SK-N-SH (cell line): ENCODE results near the gene CRK. TPM values are rescaled to one million over a fixed set of nuclear protein-coding genes. Genes with fewer than 3 reads are reported as not detected.

Experiments used
- CHD2 ChIP-seq: fragments of 150-350 bp; IDR thresholded peaks from 2 replicates; pipeline ENCODE4 v1.6.1; 2018; ENCODE audit warnings: low read length; ENCODE audit not compliant: partially characterized antibody
- ELF1 ChIP-seq: IDR thresholded peaks from 2 replicates; pipeline ENCODE4 v1.4.0; 2012
- EP300 ChIP-seq, 2 experiments: IDR thresholded peaks; 2 replicates each; pipeline versions ENCODE4 v1.4.0 to v1.6.1; 2012; ENCODE audit warnings: borderline replicate concordance in 1 of 2, low read depth in 1 of 2, low read length in 1 of 2
- EZH2phosphoT487 ChIP-seq: fragments of 200-600 bp; sonication (generic); IDR thresholded peaks from 2 replicates; pipeline ENCODE4 v1.6.1; 2017; ENCODE audit warnings: low read depth, mixed run types, mild to moderate bottlenecking, antibody characterized with exemption, moderate library complexity, borderline replicate concordance
- FOSL2 ChIP-seq: IDR thresholded peaks from 2 replicates; pipeline ENCODE4 v1.4.0; 2012; ENCODE audit warnings: low read depth, mild to moderate bottlenecking, moderate library complexity, borderline replicate concordance
- FOXJ3 ChIP-seq: sonication (generic); formaldehyde crosslinking; IDR thresholded peaks from 2 replicates; pipeline ENCODE4 v1.5.1; 2020; ENCODE audit warnings: mild to moderate bottlenecking, missing genetic modification reagents
- GABPA ChIP-seq: IDR thresholded peaks from 2 replicates; pipeline ENCODE4 v1.4.0; 2012; ENCODE audit warnings: low read depth, mild to moderate bottlenecking
- GATA2 ChIP-seq: sonication (generic); formaldehyde crosslinking; IDR thresholded peaks from 2 replicates; pipeline ENCODE4 v1.5.0; 2020; ENCODE audit warnings: mild to moderate bottlenecking, missing genetic modification reagents
- JUND ChIP-seq: IDR thresholded peaks from 2 replicates; pipeline ENCODE4 v1.4.0; 2012
- MEF2A ChIP-seq: IDR thresholded peaks from 2 replicates; pipeline ENCODE4 v1.4.0; 2012; ENCODE audit warnings: low read depth, borderline replicate concordance
- NFIC ChIP-seq: IDR thresholded peaks from 2 replicates; pipeline ENCODE4 v1.4.0; 2012; ENCODE audit warnings: borderline replicate concordance
- NRF1 ChIP-seq: IDR thresholded peaks from 2 replicates; pipeline ENCODE4 v1.6.1; 2012; ENCODE audit warnings: low read depth, mild to moderate bottlenecking, low read length
- RCOR1 ChIP-seq: fragments of 150-350 bp; IDR thresholded peaks from 2 replicates; pipeline ENCODE4 v1.6.1; 2017; ENCODE audit warnings: antibody characterized with exemption, low read length
- RFX5 ChIP-seq: IDR thresholded peaks from 2 replicates; pipeline ENCODE4 v1.6.1; 2012; ENCODE audit warnings: mild to moderate bottlenecking, improper control_type of control experiment, low read length
- RXRA ChIP-seq: IDR thresholded peaks from 2 replicates; pipeline ENCODE4 v1.4.0; 2012; ENCODE audit warnings: low read depth, mild to moderate bottlenecking, borderline replicate concordance
- SMC3 ChIP-seq: IDR thresholded peaks from 2 replicates; pipeline ENCODE4 v1.6.1; 2012; ENCODE audit warnings: low read depth, low read length, improper control_type of control experiment
- TAF1 ChIP-seq: IDR thresholded peaks from 2 replicates; pipeline ENCODE4 v1.6.1; 2012; ENCODE audit warnings: low read depth, mild to moderate bottlenecking, low read length, moderate library complexity, borderline replicate concordance
- YY1 ChIP-seq: IDR thresholded peaks from 2 replicates; pipeline ENCODE4 v1.4.0; 2012; ENCODE audit warnings: low read depth, mild to moderate bottlenecking
- polyA plus RNA-seq, 3 experiments: library from polyadenylated mRNA; depleted of rRNA; stranded (reverse); fragments of >200 nt; gene quantifications; 2 replicates each; pipeline ENCODE4 v1.2.3, GENCODE V29; 2012
- TF ChIP-seq, protein P1 (sequence below): fragments of 150-350 bp; IDR thresholded peaks from 2 replicates; pipeline ENCODE4 v1.6.1; 2016; ENCODE audit warnings: mild to moderate bottlenecking, low read depth, low read length
- TF ChIP-seq, protein P2 (sequence below): IDR thresholded peaks from 2 replicates; pipeline ENCODE4; 2012
- TF ChIP-seq, protein P3 (sequence below): IDR thresholded peaks from 2 replicates; pipeline ENCODE4 v1.4.0; 2012; ENCODE audit warnings: low read depth
- TF ChIP-seq, protein P4 (sequence below): IDR thresholded peaks from 2 replicates; pipeline ENCODE4 v1.4.0; 2012; ENCODE audit warnings: low read depth, borderline replicate concordance
- TF ChIP-seq, protein P5 (sequence below): fragments of 150-350 bp; IDR thresholded peaks from 2 replicates; pipeline ENCODE4 v1.6.1; 2017; ENCODE audit warnings: antibody characterized with exemption, low read length, low read depth, borderline replicate concordance

Gene CRK
- polyA plus RNA-seq, 1 of the 3 experiments (the other 2 are of a cell fraction): 50.7 TPM

DNA sequence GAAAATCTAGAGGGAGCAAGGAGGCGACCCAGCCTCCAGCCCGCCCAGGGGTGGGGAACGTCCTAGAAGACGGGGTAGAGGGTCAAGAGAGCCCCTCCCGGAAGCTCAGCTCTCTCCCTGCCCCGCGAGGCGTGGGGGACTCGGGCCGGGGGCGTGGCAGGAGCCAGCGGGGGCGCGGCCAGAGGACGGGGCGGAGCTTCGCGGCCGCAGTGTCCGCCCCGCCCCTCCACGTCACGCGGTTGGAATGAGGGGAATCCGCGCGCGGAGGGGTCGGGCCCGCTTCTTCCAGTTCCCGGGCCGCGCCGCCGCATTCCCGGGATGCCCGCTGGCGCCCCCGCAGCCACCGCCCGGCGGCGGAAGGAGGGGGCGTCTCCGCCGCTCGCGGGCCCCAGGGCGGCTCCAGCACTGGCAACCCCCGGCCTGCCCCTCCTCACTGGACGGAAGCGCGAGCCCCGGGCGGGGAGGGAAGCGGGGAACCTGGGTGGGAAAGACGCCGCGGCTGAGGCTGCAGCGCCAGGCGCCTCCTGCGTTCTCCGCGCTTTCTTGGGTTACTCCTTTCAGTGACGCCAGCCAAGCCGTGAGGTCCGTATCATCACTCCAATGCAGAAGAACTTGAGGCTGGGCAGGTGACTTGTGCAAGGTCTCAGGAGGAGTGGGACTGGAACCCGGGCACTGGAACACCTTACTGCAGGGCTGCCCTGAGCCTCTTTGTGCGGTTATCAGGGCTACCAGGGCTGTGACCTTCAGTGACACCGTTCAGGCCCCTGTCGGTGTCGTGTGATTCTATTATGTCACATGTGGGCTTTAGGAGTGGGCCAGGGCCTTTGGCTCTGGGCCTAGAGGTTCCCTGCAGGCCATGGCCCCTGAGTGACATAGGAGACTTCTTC, 32.1 kb upstream of the CRK start (continued):
- TF ChIP-seq, protein P1, sequence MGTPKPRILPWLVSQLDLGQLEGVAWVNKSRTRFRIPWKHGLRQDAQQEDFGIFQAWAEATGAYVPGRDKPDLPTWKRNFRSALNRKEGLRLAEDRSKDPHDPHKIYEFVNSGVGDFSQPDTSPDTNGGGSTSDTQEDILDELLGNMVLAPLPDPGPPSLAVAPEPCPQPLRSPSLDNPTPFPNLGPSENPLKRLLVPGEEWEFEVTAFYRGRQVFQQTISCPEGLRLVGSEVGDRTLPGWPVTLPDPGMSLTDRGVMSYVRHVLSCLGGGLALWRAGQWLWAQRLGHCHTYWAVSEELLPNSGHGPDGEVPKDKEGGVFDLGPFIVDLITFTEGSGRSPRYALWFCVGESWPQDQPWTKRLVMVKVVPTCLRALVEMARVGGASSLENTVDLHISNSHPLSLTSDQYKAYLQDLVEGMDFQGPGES: no peak
- TF ChIP-seq, protein P2, sequence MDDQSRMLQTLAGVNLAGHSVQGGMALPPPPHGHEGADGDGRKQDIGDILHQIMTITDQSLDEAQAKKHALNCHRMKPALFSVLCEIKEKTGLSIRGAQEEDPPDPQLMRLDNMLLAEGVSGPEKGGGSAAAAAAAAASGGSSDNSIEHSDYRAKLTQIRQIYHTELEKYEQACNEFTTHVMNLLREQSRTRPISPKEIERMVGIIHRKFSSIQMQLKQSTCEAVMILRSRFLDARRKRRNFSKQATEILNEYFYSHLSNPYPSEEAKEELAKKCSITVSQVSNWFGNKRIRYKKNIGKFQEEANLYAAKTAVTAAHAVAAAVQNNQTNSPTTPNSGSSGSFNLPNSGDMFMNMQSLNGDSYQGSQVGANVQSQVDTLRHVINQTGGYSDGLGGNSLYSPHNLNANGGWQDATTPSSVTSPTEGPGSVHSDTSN: peak; percentile 37; the same call in 1 of the 2 replicates
- no peak; the same call in 1 of the 2 replicates for TF ChIP-seq FOSL2
- no peak for TF ChIP-seq SMC3
- peak; percentile 32; the same call in 1 of the 2 replicates for TF ChIP-seq TAF1
- no peak; the same call in 1 of the 2 replicates for TF ChIP-seq JUND
- no peak for TF ChIP-seq EZH2phosphoT487
- TF ChIP-seq EP300 (IDR thresholded peaks at IDR 0.05; ENCODE audit: borderline replicate concordance in 1 of 2, low read depth in 1 of 2, low read length in 1 of 2): peak in 1 of 2 experiments; percentile 31; a peak in 1 of 4 replicates
- TF ChIP-seq FOXJ3 (CRISPR knock-in tag): no peak
- no peak for TF ChIP-seq GATA2 (CRISPR knock-in tag)
- TF ChIP-seq, protein P3, sequence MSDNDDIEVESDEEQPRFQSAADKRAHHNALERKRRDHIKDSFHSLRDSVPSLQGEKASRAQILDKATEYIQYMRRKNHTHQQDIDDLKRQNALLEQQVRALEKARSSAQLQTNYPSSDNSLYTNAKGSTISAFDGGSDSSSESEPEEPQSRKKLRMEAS: 0 out of 2 replicates have a peak, but pooled peaks have one; percentile 23
- TF ChIP-seq RXRA: no peak
- no peak for TF ChIP-seq RFX5
- TF ChIP-seq, protein P4, sequence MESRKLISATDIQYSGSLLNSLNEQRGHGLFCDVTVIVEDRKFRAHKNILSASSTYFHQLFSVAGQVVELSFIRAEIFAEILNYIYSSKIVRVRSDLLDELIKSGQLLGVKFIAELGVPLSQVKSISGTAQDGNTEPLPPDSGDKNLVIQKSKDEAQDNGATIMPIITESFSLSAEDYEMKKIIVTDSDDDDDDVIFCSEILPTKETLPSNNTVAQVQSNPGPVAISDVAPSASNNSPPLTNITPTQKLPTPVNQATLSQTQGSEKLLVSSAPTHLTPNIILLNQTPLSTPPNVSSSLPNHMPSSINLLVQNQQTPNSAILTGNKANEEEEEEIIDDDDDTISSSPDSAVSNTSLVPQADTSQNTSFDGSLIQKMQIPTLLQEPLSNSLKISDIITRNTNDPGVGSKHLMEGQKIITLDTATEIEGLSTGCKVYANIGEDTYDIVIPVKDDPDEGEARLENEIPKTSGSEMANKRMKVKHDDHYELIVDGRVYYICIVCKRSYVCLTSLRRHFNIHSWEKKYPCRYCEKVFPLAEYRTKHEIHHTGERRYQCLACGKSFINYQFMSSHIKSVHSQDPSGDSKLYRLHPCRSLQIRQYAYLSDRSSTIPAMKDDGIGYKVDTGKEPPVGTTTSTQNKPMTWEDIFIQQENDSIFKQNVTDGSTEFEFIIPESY: 0 out of 2 replicates have a peak, but pooled peaks have one; percentile 19
- TF ChIP-seq YY1: no peak
- TF ChIP-seq, protein P5, sequence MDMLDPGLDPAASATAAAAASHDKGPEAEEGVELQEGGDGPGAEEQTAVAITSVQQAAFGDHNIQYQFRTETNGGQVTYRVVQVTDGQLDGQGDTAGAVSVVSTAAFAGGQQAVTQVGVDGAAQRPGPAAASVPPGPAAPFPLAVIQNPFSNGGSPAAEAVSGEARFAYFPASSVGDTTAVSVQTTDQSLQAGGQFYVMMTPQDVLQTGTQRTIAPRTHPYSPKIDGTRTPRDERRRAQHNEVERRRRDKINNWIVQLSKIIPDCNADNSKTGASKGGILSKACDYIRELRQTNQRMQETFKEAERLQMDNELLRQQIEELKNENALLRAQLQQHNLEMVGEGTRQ: no peak
- no peak for TF ChIP-seq NFIC
- no peak for TF ChIP-seq RCOR1
- TF ChIP-seq NRF1: no peak
- no peak; the same call in 1 of the 2 replicates for TF ChIP-seq GABPA
- TF ChIP-seq MEF2A: no peak
- 0 out of 2 replicates have a peak, but pooled peaks have one; percentile 29 for TF ChIP-seq ELF1
- TF ChIP-seq CHD2: no peak
